Activated CD8-positive, alpha-beta memory T cell treated with anti-CD3 and anti-CD28 coated beads, Interleukin-2, amount 50 U/mL, for 1 hour (primary cell): ENCODE results near the gene TMEM151A.

Experiments
- DNase-seq: peaks from one replicate; pipeline ENCODE4 v3.0.0-alpha.2; 2020; ENCODE audit errors: extremely low read depth

The TMEM151A gene

GRCh38 chr11:66322732-66323427 is 31.2 kb downstream of the TMEM151A start:
- DNase-seq = no peak

- no peak for DNase-seq
Observed at GRCh38 chr11:66323684-66324083, 32.0 kb downstream of the TMEM151A start.

DNA sequence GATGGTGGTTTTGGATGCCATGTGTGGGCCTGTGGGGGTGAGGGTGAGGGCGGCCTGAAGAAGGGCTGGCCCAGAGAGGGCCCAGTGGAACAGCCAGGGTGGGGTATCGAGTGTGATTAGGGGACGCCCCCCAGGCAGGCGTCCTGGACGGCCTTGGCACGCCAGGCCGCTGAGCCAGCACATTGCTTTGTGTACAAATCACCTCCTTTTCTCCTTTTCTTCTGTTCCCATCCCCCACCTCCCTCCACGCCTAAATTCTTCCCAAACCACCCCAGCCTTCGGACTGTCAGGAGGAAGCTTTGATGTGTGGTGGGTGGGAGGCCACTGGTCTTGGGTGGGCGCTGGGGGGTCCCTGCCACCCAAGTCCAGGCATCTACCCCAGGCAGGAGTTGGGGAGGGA is 33.0 kb downstream of the TMEM151A start:
- no peak for DNase-seq

DNA sequence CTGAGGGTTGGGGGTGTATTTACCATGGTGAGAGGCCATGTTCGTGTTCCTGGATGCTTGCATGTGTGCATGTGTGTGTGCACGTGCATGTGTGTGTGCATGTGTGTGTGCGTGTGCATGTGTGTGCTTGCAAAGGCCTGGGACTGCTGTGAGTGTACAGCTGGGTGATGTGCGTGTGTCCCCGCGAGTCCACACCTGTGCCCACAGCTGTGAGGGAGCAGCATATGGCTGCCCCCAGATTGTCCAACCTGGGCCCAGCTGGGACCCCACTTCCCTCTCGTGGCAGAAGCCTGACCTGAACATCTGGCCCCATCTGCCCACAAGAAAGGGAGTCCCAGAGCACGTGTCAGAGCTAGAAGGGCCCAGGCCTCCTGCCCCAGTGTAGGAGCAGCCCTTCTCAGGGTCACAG is 33.6 kb downstream of the TMEM151A start:
- no peak for DNase-seq

- DNase-seq = no peak
Observed at GRCh38 chr11:66326261-66327111, 34.8 kb downstream of the TMEM151A start.

DNA sequence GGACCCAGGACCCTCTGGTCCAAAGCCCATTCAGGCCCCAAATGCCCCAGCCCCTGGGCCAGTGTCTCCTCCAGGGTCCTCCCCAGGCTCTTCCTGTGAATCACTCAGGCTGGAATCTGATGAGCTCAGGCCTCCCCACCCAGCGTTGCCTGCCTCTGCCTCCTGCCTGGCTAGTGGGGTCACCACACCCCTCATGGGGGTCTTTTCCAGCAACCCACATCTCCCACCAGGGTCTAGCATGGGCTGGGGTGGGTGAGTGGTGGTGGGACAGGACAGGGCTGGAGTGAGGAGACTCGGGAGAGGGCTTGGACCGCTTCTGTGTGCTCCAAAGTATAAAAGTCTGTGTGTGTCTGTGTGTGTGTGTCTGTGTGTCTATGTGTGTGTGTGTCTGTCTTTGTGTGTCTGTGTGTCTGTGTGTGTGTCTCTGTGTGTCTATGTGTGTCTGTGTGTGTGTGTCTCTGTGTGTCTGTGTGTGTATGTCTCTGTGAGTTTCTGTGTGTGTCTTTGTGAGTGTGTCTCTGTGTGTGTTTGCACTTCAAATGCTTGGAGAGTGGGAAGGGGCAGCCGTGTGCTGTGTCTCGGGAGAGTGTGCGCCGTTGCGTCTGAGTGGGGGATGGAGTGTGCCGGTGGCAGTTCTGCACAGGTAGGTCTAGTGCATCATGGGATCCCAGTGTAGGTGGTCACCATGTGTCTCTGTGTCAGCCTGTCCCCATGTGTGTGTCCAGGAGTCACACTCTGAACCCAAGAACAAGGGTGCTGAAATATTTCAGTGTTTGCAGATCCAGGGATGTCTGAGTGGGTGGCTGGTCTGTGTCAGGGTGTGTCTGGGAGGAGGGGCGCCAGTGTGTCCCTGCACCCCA is 35.7 kb downstream of the TMEM151A start:
- no peak for DNase-seq

DNA sequence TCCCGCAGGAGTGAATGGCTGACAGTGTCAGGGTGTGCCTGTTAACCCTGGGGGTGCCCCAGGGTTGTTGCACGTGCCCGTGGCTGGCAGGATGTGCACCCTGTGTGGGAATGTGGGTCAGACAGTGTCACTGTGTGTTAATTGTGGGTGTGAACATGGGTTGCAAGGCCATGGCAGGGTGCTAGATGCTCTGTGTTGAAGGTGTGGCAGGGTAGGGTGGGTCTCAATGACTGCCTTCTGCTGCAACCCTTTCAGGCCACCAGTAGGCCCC is 36.3 kb downstream of the TMEM151A start:
- no peak for DNase-seq

- no peak for DNase-seq
Observed at GRCh38 chr11:66328302-66329144, 36.8 kb downstream of the TMEM151A start.

DNA sequence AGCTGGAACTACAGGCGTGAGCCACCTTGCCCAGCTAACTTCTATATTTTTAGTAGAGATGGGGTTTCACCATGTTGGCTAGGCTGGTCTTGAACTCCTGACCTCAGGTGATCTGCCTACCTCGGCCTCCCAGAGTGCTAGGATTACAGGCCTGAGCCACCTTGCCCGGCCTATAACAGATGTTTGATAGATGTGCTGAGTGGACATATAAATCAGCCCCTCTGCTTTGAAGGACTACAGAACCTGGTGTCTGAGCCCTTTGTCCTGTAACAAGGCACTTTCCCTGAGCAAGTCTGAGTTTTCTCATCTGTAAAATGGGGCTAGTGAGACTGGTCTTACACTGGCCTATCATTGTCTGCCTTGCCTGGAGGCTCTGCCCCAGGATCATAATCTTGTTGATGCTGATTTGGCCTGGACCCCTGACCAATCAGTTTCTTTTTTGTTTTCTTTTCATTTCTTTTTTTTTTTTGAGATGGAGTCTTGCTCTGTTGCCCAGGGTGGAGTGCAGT is 37.5 kb downstream of the TMEM151A start:
- no peak for DNase-seq

GRCh38 chr11:66330931-66331330 is 39.2 kb downstream of the TMEM151A start:
- no peak for DNase-seq

DNA sequence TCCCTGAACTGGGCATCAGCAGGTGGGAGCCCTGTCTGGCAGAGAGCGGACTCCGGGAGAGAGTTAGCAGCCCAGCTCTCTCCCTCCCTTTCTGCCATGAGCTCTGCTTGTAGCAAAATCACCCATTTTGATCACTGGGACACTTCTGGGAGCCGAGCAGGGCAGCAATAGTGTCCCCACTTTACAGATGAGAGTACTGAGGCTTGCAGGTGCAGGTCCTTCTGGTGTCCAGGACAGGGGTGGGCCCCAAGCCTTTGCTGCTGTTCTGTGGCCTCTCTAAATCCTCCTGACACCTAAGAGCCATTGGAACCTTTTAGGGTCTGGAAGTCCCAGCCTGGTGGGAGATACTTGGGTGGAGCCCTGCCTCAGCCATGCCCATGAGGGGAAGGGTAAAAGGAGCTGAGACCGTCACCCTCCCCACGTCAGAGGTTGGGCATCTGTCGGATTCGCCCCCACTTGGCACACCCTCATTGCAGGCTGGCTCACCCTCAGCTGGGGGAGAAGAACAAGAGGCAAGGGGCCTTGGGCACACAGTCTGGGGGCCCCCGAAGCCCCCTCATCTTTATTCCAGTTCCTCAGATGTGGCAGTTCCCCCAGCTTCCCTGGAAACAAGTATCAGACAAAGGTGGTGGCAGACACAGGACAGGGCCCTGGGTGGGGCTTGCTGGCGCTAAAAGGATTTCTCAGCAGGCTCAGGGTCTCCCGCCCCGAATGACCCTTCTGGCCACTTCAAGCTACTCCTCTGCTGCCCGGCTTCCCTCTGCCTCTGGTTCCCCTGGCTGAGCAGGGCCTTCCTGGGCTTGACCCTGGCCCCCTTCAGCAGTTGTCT is 40.1 kb downstream of the TMEM151A start:
- no peak for DNase-seq

- no peak for DNase-seq
Observed at GRCh38 chr11:66332371-66333219, 40.9 kb downstream of the TMEM151A start.

DNA sequence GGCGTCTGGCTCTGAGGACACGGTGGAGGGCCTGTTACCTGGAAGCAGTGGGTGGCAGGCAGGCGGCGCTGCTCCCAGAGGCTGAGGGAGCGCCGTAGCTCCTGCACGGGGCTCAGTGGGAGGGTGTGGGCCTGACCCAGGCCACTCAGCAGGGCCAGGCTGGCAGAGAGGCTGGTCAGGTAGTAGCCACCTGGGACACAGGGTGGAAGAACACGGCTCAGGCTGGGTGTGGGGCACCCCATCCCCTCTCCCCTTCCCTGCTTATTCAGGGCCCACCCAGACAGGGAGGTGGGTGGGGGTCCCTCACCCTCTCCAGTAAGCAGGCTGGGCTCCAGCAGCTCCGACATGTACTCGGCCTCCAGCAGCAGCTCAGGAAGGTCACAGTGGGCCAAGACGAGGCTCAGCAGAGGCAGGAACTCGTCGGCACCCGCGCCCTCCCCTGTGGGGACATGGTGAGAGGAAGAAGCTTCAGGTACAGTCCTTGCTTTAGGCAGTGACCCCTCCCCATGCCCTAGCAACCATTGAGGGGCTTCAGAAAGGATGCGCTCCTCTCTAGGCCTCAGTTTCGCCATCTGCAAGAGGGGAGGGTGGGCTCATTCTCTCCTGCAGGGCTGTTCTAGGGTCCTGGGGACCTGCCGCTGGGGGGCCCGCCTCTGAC is 41.7 kb downstream of the TMEM151A start:
- DNase-seq = no peak

DNA sequence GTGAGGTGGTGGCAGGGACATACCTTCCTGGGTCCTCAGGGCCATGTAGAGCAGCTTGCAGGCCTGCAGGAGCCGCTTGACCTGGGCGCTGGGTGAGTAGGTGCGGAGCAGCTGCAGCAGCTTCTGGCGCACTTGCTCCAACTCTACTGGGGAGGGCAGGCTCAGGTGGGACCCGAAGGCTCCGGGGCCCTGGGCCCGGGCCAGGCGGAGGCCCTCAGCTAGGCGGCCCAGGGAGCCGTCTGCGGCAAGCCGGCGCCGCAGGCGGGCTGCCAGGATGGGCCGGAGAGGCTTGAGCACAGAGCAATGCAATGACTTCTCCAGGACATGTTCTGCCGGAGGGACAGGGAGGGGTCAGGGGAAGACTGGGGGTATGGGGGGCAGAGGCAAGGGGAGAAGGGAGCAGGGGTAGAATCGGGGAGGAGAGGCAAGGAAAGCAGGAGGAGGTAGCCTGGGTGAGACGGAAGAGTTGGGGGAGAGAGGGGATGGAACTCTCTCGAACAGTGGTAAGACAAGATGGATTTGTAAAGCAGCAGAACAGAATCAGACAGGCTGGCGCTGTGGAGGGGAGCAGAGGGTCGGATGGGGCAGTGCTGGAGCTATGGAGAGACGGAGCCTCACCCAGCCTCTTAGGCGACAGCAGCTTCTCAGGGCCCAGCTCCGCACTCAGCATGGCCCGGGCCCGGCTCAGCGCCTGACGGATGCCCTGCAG is 42.4 kb downstream of the TMEM151A start:
- DNase-seq = no peak

DNA sequence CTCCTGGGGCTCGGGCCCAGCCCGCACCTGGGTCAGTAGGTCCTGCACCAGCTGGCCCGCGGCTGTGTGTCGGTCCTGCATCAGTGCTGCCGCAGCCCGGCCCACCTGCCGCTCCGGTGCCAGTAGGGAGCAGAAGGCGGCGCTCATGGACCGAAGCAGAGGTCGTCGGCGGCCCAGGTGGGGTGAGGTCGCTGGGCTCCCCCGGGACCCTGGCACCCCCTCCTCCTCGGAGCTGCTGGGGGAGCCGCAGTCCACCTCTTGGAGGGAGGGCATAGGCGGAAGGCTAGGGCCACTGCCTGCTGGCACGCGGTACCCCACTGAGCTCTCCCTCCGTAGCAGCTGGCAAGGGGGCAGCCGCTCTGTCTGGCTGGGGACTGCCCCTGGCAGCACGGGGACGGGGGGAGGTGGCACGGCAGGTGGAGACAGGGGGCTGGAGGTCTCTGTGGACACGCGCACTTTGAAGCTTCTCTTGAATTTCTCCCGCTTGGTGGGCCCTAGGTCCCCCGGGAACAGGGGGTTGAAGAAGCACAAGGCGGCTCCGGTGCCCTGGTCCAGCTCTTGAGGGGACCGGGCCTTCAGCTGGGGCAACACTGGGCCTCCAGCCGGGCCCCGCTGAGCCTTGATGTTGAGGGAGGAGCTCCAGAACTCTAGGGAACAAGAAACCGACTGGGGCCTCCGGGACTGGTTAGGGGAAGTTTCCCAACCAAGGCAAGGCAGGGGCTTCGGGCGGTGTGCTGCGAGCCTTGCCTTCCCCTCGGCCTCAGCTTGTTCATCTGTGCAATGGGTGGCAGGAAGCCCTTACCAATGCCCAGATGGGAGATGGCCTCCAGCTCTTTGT is 43.1 kb downstream of the TMEM151A start:
- no peak for DNase-seq

DNA sequence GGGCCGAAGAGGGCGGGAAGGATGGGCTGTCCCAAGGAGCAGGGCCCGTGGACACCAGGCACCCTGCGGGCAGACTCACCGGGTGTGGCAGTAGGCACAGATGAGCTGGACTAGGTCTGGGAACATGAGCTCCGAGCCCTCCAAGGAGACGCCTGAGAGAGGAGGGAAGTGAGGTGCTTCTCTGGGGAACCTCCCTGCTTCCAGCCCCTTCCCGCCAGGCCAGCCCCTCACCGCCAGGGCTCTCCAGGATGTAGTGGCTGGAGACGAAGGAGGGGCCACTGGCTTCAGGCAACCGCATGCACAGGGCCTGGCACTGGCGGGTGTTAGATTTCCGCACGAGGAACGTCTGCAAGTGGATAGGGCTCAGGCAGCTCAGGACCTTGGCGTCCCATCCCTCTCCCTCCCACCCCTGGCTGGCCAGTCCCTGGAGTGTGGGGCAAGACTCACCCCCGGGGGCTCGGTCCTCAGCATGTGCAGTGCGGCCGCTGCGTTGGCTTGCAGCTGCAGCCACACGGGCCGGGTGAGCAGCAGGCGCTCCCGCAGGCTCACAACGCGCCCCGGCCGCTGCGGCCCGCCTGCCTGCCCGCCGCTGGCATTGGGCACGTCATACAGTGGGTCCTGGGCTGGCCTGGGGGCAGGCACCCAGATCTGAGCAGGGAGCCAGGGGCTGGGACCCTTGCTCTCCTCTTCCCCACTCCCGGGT is 44.0 kb downstream of the TMEM151A start:
- DNase-seq = no peak
